HCT116 (cell line): ENCODE data around the gene TAC3.

Experiments
- CEBPB ChIP-seq: IDR thresholded peaks from 2 replicates; pipeline ENCODE4 v1.6.1; 2012; ENCODE audit warnings: low read depth
- EZH2 ChIP-seq: fragments of 200-600 bp; sonication (generic); IDR thresholded peaks from 2 replicates; pipeline ENCODE4 v1.6.1; 2017; ENCODE audit warnings: antibody characterized with exemption, mixed run types
- YY1 ChIP-seq: IDR thresholded peaks from 2 replicates; pipeline ENCODE4 v1.6.1; 2011; ENCODE audit warnings: low read length, low read depth, moderate library complexity, mild to moderate bottlenecking; ENCODE audit not compliant: insufficient replicate concordance; ENCODE audit errors: extremely low read depth
- ZFX ChIP-seq: fragments of 450-650 bp; IDR thresholded peaks from 2 replicates; pipeline ENCODE4 v1.6.1; 2017
- TF ChIP-seq, protein P1 (sequence below), 3 experiments: fragments of 200-600 bp in 1 of 3; sonication (generic) in 1 of 3; IDR thresholded peaks in 2 of 3; conservative IDR thresholded peaks in 1 of 3; 2 replicates each; pipeline ENCODE4 v1.5.1; 2012 to 2017; ENCODE audit warnings: low read depth in 2 of 3, low read length in 2 of 3, antibody characterized with exemption in 1 of 3, borderline replicate concordance in 1 of 3, control low read depth in 1 of 3, mild to moderate bottlenecking in 1 of 3, mixed read lengths in 1 of 3, mixed run types in 1 of 3, moderate library complexity in 1 of 3; ENCODE audit not compliant: insufficient read depth in 1 of 3

DNA sequence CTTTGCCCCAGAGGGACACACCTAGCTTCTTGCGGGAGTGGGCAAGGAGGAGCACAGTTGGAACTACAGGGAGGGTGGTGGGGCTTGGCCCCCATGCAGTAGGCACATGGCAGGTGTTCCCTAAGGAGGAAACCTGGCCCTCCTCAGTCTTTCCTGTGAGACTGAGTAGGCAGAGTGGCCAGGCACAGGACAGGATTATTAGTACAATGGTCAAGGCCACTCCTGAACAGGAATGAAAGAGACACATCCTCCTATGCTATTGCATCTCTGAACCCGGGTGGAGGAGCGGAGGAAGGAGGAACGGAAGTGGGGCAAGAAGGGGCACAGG, 32.8 kb upstream of the TAC3 start:
- TF ChIP-seq EZH2: no peak
- TF ChIP-seq YY1: no peak
- TF ChIP-seq, protein P1, sequence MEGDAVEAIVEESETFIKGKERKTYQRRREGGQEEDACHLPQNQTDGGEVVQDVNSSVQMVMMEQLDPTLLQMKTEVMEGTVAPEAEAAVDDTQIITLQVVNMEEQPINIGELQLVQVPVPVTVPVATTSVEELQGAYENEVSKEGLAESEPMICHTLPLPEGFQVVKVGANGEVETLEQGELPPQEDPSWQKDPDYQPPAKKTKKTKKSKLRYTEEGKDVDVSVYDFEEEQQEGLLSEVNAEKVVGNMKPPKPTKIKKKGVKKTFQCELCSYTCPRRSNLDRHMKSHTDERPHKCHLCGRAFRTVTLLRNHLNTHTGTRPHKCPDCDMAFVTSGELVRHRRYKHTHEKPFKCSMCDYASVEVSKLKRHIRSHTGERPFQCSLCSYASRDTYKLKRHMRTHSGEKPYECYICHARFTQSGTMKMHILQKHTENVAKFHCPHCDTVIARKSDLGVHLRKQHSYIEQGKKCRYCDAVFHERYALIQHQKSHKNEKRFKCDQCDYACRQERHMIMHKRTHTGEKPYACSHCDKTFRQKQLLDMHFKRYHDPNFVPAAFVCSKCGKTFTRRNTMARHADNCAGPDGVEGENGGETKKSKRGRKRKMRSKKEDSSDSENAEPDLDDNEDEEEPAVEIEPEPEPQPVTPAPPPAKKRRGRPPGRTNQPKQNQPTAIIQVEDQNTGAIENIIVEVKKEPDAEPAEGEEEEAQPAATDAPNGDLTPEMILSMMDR (IDR thresholded peaks at IDR 0.05 in 2 of 3, conservative IDR thresholded peaks at IDR 0.05 in 1 of 3; ENCODE audit: borderline replicate concordance in 1 of 3, insufficient read depth in 1 of 3, low read depth in 2 of 3, low read length in 2 of 3): no peak
- TF ChIP-seq CEBPB: no peak
- no peak for TF ChIP-seq ZFX
